ENCODE measurements around the gene CSPG4.

DNA sequence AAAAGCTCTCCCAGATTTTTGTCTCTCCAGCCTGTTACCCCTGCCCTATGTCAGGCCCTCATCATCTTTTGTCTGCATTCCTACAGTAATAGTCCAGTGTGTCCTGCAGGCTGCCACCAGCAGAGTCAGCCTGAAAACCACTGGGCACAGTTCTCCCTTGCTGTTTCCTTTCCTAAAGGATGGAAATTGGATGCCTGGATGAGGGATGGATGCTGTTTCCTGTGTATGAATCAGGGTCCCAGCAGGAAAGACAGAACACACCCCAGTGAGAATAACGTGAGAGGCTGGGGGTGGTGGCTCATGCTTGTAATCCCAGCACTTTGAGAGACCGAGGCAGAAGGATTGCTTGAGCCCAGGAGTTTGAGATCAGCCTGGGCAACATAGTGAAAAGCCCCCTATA is 68.3 kb downstream of the CSPG4 start:
- TF ChIP-seq POLR2AphosphoS5 (IDR thresholded peaks at IDR 0.05; ENCODE audit: borderline replicate concordance, low read depth, low read length) (no peak), EZH2 (IDR thresholded peaks at IDR 0.05) (no peak), FOXP2 (optimal IDR thresholded peaks at IDR 0.05; ENCODE audit: control extremely low read depth, extremely low read length, insufficient read depth) (no peak)
